DOHH2 (cell line): ENCODE data around the gene TSSK6.

Experiments
- CTCF ChIP-seq: fragments of 200-600 bp; sonication (generic); IDR thresholded peaks from one replicate; pipeline ENCODE4 v1.5.1; 2014; ENCODE audit warnings: antibody characterized with exemption, mild to moderate bottlenecking, low read depth, low read length; ENCODE audit not compliant: poor library complexity, severe bottlenecking
- EZH2phosphoT487 ChIP-seq: fragments of 200-600 bp; sonication (generic); IDR thresholded peaks from 2 replicates; pipeline ENCODE4 v1.6.1; 2017; ENCODE audit warnings: borderline replicate concordance, mild to moderate bottlenecking, antibody characterized with exemption, low read length, moderate library complexity, mixed read lengths

- TF ChIP-seq CTCF (no peak), EZH2phosphoT487 (no peak)
These were observed 50.8 kb downstream of the TSSK6 start for GRCh38 chr19:19464339-19465098.
